Activated B cell treated with CpG ODN at 0.5 μM for 24 hours (primary cell): Measurements from ENCODE around the gene RBMS1. TPM values are rescaled to one million over a fixed set of nuclear protein-coding genes. Genes with fewer than 3 reads are reported as not detected.

ENCODE experiments used
- ATAC-seq: fragments of 200-7000 bp; cut with Tn5 transposase; one replicate; pipeline ENCODE4 v1.10.0; 2021; ENCODE audit warnings: low read depth, mild to moderate bottlenecking, moderate library complexity
- CTCF ChIA-PET: fragments of 350-600 bp; sonication (Branson Sonifier 250); formaldehyde crosslinking; loops from one replicate; lab custom pipeline; 2021; ENCODE audit warnings: antibody characterized with exemption; lab: Charles Lee
- POLR2A ChIA-PET: fragments of 350-600 bp; sonication (Branson Sonifier 250); formaldehyde crosslinking; loops from one replicate; lab custom pipeline; 2021; ENCODE audit warnings: antibody characterized with exemption; lab: Charles Lee
- DNase-seq: peaks from one replicate; pipeline ENCODE4 v3.0.0; 2022
- H3K27ac Mint-ChIP-seq: one replicate; pipeline ENCODE4 v1.8.0; 2020; ENCODE audit warnings: mixed read lengths
- H3K27me3 Mint-ChIP-seq: one replicate; pipeline ENCODE4 v1.8.0; 2021; ENCODE audit warnings: mixed read lengths
- H3K36me3 Mint-ChIP-seq: one replicate; pipeline ENCODE4 v1.8.0; 2021; ENCODE audit warnings: low read depth, mixed read lengths
- H3K4me1 Mint-ChIP-seq: one replicate; pipeline ENCODE4 v1.8.0; 2021; ENCODE audit warnings: mixed read lengths
- H3K4me3 Mint-ChIP-seq: one replicate; pipeline ENCODE4 v1.8.0; 2020; ENCODE audit warnings: mild to moderate bottlenecking, mixed read lengths
- H3K9me3 Mint-ChIP-seq: one replicate; pipeline ENCODE4 v1.8.0; 2020; ENCODE audit warnings: mixed read lengths
- CTCF ChIP-seq: fragments of 200-600 bp; IDR thresholded peaks from one replicate; pipeline ENCODE4 v1.8.0; 2022; ENCODE audit warnings: antibody characterized with exemption, mild to moderate bottlenecking
- intact Hi-C: fragments of 100-400 bp; cut with micrococcal nuclease; formaldehyde crosslinking; loops from one replicate; pipeline ENCODE4 v1.15.1; 2024
- total RNA-seq: library from RNA; stranded (reverse); gene quantifications from 2 replicates; pipeline ENCODE4 v1.2.3, GENCODE V29; 2022

RBMS1 gene
- total RNA-seq, 1 donor from 2014 or later: 30.9 TPM

- intact Hi-C loops: no loop called here
- Mint-ChIP-seq H3K36me3 (no peaks in the 10 kb centered on the region), H3K4me1 (peaks cover 6% of the 10 kb centered on the region), H3K9me3 (peaks cover 2% of the 10 kb centered on the region), H3K27me3 (peaks cover 11% of the 10 kb centered on the region), H3K27ac (no peak overlapping the region), H3K4me3 (no peak overlapping the region)
- ATAC-seq (no peak), DNase-seq (no peak)
- CTCF ChIA-PET: interaction anchor here (6.2 to 6.5 kb wide), 2 partner anchors 15 to 739 kb away, joined by 33 to 54 read pairs; no protein-coding TSS in a partner anchor
- TF ChIP-seq CTCF: no peak
- POLR2A ChIA-PET: no interaction called here
These were observed 238.2 kb downstream of the RBMS1 start for GRCh38 chr2:160255408-160255807.

- Mint-ChIP-seq H3K9me3 (no peaks in the 10 kb centered on the region), H3K36me3 (no peaks in the 10 kb centered on the region), H3K4me1 (peaks cover 6% of the 10 kb centered on the region), H3K27ac (no peak overlapping the region), H3K4me3 (no peak overlapping the region), H3K27me3 (peaks cover 11% of the 10 kb centered on the region)
- no peak for TF ChIP-seq CTCF
- intact Hi-C loops: no loop called here
- ATAC-seq: no peak
- DNase-seq: no peak
- ChIA-PET CTCF (interaction anchor here (1.4 to 6.5 kb wide), 3 partner anchors 16 to 740 kb away, joined by 3 to 54 read pairs (median 33); no protein-coding TSS in a partner anchor), POLR2A (no interaction called here)
These were observed 239.3 kb downstream of the RBMS1 start for GRCh38 chr2:160254189-160254762.

GRCh38 chr2:160253440-160254188 lies 240.0 kb downstream of the RBMS1 start:
- Mint-ChIP-seq H3K4me3 (no peak overlapping the region), H3K4me1 (peaks cover 6% of the 10 kb centered on the region), H3K27ac (no peak overlapping the region), H3K36me3 (no peaks in the 10 kb centered on the region), H3K9me3 (no peaks in the 10 kb centered on the region), H3K27me3 (peaks cover 11% of the 10 kb centered on the region)
- DNase-seq (no peak), ATAC-seq (no peak)
- intact Hi-C loops: loop anchor here (2.0 kb wide), 1 partner anchor 71 kb away; no protein-coding TSS in a partner anchor
- no peak for TF ChIP-seq CTCF
- ChIA-PET CTCF (interaction anchor here (1.4 to 6.5 kb wide), 4 partner anchors 16 to 741 kb away, joined by 3 to 54 read pairs (median 22); no protein-coding TSS in a partner anchor), POLR2A (no interaction called here)

GRCh38 chr2:160252900-160253299 lies 240.7 kb downstream of the RBMS1 start:
- TF ChIP-seq CTCF: no peak
- DNase-seq (no peak), ATAC-seq (no peak)
- no peaks in the 10 kb centered on the region for H3K9me3 Mint-ChIP-seq
- intact Hi-C loops: loop anchor here (1.0 to 2.0 kb wide), 3 partner anchors 72 to 1020 kb away; no protein-coding TSS in a partner anchor
- ChIA-PET POLR2A (no interaction called here), CTCF (interaction anchor here (0.9 to 6.5 kb wide), 9 partner anchors 15 to 811 kb away, joined by 3 to 54 read pairs (median 6); no protein-coding TSS in a partner anchor)
- H3K27ac Mint-ChIP-seq: no peak overlapping the region
- peaks cover 11% of the 10 kb centered on the region for H3K27me3 Mint-ChIP-seq
- no peaks in the 10 kb centered on the region for H3K36me3 Mint-ChIP-seq
- H3K4me3 Mint-ChIP-seq: no peak overlapping the region
- H3K4me1 Mint-ChIP-seq: peaks cover 6% of the 10 kb centered on the region
